GM19099 (cell line): ENCODE data around the gene SEZ6.

Experiments
- POLR2A ChIP-seq: IDR thresholded peaks from 3 replicates; pipeline ENCODE4 v1.6.1; 2011; ENCODE audit warnings: low read depth; ENCODE audit not compliant: insufficient read length; ENCODE audit errors: extremely low read depth

SEZ6 gene

DNA sequence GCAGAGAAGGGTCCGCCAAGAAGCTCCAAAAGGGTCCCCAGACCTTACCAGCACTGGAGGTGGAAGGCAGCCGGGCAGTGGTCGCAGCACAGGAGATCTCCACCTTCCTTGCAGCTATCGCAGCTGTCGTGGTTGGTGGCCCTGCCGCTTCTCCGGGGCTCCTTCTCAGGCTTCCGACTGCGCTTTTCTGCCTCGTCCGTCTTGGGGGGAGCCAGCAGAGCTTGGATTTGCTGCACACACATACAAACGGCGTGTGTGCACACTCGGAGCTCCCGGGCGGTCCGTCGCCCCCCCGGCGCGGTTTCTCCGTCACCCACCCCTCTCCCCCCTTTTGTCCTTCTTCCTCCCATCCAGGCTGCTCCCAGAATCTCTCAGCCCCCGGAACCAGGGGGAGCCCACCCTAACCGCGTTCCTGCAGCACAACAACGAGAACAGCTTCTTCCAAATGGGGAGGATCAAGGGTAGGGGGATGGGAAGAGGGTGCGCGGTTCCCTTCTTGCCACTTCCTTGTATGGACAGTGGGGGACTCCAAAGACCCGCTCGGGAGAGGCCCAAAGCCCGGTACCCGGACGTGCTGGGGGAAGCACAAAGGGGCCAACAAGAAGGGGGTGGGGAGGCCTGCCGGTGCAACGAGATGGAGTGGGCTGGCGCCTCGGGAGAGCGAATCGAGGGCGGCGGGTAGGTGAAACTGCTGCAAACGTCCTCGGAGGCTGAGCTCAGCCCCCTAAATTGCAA, 55.6 kb downstream of the SEZ6 start:
- TF ChIP-seq POLR2A, result no peak

DNA sequence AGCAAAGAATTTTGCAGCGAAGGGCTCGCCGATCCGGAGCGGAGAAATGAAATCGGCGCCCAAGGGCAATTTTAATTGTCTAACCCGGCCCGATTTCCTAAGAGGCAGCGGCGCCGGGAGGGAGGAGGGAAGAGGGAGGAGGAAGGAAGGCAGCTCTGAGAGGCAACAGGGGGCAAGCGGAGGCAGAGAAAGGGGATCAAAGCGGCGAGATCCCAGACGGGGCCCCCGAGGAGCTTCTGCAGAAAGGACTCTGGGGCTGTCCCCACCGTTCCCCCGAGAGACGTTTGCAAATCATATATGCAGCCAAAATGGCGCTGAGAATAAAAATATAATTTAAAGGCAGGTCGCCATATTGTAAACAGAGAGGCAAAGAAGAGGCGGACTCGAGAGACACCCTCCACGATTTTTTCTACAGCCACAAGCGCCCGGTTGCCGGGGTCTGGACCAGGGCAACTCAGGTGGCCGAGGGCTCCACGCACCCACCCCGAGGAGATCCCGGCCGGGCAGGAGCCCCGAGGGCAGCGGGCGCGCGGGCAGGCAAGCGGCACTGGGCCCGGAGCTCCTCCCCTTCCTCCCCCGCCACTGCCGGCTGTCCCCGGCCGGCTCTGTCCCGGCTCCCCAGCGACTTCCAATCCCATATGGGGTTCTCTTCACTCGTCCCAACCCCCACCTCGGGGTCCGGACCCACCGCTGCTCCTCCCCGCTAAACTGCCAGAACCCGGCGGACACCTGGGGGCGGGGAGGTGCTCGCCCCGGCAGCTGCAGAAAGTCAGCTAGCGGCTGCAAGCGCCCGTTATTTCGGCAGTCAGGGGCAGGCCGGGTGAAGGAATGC, 56.4 kb downstream of the SEZ6 start:
- TF ChIP-seq POLR2A, result peak; percentile 62

DNA sequence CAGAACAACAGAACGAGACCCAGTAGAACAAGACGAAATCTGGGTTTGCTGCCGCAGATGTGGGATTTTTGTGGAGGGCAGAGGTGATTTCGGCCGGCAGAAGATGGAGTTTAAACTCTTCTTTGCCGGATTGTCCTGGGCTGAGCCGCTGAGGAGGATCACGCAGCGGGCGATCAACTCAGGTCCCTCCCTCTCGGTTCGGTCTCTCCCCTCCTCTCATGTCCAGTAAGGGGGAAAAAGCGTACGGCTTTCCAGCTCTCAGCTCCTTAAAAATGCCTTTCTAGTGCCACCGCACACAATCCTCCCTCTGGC, 57.0 kb downstream of the SEZ6 start:
- no peak for TF ChIP-seq POLR2A

DNA sequence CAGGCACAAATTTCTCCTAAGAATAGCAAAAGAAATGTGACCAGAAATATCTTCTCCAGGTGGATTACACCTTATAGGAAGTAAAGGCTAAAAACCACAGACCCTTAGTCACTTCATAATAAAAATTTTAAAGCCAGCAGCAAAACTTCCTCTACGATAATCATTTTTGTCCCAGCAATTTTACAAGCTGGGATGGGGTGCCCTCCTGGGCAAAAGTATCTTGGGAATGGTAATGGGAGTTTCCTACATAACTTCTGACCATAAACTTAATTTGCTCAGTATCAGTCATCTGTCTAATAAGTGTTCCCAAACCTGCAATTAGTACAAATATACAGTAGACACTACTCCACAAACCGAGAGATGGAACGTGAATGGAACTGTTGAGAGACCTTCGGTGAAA, 57.5 kb downstream of the SEZ6 start:
- TF ChIP-seq POLR2A, result no peak

DNA sequence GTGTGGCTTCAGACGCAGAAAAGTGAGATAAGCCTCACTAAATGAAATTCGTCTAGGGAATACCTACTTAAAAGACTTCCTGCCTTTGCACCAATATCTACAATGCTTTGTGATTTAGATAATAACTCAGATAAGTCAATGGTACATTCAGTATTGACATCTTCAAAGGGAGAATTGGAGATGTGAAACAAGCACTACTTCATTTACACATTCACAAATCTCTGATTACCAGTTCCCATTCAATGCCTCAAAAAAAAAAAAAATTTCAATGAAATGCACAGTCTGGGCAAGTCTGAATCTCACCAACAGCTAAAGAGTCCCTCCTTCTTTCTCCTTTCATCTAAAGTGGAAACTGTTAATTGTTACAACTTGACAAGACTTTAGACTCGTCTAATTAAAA, 58.2 kb downstream of the SEZ6 start:
- TF ChIP-seq POLR2A, result no peak

DNA sequence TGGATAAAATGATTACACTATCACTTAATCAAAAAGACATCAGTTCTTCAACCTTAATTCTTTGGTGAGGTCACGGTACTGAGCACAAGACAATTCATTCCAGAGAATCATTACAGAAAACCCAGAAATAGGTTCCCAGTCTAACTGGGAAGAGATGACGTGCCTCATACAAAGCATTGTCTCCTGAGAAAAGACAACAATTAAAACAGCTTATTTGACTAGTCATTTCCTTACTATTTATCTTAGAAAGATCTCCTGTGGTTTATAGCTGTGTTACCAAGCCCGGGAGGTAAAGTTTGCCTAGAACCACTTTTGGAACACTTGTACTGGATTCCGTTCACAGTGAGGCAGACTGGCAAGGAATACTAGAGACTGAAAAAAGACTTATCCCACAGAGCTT, 59.6 kb downstream of the SEZ6 start:
- TF ChIP-seq POLR2A, result no peak

DNA sequence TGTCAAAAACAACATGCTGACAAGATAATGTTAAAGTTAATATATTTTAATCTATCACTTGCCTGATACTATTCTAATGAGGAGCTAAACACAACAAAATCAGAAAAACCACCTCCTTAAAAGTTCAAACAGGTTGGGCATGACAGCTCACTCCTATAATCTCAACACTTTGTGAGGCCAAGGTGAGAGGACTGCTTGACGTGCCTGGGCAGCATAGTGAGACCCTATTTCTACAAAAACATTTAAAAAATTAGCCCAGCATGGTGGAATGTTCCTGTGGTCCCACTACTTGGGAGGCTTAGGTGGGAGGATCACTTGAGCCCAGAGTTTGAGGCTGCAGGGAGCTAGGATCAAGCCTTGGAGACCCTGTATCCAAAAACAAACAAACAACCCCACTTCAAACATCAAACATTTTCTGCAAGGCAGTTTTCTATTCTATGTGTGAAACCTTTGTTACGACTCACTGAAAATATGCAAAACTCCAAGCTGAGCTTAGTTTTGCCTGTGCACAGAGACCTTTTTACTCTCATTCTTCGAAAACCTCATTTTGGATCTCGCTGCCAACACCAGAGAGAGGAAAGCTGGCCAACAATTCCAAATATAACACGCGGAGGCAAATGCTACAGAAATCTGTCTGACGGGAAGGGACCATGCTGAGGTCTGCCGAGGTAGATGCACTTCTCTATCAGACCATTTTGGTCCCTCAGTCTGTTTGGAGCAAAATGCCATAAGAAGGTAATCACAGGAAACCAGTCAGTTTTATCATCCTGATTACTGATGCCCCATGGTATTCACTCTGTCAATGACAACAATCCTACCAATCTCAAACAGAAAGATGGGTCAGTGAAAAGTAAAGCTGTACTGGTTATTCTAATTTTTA, 60.7 kb downstream of the SEZ6 start:
- TF ChIP-seq POLR2A, result no peak

DNA sequence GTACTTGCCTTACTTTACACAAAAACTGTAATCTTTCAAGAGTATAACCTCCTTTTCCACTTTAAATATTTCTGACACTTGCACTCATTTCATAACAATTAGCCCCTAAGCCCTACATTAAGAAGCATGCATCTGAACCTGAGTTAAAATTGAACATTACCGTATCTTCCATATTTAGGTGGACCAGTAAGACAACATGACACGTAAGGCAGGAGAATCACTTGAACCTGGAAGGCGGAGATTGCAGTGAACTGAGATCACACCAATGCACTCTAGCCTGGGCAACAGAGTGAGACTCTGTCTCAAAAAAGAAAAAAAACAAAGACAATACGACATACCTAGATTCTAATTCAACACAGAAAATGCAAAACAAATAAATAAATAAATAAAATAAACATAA, 61.5 kb downstream of the SEZ6 start:
- TF ChIP-seq POLR2A, result no peak

DNA sequence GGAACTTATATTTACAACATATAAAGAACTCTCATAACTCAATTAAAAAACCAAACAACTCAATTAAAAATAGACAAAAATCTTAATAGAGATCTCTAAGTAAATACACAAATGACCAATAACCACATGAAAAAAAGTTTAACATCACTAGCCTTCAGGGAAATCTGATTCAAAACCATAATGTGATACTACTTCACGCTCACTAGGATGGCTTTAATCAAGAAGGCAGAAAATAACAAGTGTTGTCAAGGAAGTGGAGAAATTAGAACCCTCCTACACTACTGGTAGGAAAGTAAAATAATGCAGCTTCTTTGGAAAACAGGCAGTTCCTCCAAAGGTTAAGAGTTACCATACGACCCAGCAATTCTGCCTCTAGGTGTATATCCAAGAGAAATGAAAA, 62.9 kb downstream of the SEZ6 start:
- TF ChIP-seq POLR2A, result no peak

DNA sequence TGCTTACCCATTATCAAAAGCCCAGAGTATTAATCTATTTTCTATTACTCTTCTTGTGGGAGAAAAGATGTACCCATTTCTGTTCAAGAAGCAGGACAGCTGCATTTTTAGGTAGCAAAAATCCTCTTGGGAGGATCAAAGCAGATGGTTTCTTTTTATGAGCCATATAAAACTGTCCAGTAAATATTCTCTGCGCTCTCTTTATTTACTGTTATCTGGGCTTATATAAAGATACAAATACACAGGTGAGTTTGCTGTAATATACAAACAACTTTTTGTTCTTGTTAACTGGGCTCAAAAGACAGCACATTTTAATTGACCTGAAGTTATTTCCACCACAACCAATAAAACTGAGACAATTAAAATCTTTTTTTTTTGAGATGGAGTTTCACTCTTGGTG, 64.6 kb downstream of the SEZ6 start:
- TF ChIP-seq POLR2A, result no peak

DNA sequence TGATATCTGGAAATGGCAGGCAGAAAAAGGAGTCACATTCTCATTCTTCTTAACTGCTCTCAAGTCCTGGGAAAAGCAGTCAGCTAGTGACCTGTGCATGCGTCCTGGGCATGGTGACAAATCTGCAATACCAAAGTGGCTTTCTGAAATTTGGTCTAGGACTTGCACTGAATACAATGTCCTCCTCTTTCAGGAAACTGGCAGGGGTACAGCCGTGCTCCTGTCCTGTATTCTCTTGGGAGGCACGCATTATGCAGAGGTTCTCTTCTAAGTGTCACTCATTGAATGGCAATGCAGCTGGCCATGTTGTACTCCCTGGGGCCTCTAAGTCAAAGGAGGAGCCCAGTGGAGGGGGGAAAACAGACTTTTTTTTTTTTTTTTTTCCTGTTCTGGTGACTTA, 65.2 kb downstream of the SEZ6 start:
- TF ChIP-seq POLR2A, result no peak

DNA sequence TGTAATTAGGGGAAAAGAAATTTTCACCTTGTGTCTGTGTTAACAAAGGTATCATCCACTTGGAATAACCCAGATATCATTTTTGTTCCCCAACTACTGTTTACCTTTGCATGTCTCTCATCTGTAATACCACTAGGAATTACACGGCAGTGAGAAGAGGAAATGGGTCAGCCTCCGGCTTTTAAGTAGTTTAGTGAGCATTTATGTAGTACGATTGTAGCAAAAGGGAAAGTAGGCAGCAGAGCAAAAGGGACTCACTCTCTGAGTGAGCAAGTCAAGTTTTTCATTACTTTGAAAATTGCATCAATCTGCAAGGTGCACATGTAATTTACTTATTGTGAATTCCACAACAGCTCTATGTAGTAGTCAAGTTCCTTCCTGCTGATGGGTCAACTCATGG, 65.7 kb downstream of the SEZ6 start:
- TF ChIP-seq POLR2A, result no peak

DNA sequence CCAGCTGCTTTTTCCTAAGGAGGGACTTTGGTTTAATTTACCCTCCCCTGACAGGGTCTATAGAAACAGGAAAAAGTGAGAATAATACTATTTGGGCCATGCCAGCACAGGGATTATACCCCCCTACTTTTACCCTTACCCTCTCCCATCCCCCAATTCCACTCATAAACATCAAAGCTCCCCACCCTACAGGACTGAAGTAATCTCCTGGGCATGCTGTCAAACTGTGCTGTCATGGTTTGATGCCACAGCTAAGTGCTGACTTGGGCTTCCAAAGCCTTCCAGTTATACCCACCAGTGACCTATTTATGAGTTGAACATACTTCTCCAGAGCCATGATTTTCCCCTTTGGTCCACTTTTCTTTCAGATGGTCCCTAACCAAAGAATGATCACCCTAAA, 67.3 kb downstream of the SEZ6 start:
- no peak for TF ChIP-seq POLR2A

DNA sequence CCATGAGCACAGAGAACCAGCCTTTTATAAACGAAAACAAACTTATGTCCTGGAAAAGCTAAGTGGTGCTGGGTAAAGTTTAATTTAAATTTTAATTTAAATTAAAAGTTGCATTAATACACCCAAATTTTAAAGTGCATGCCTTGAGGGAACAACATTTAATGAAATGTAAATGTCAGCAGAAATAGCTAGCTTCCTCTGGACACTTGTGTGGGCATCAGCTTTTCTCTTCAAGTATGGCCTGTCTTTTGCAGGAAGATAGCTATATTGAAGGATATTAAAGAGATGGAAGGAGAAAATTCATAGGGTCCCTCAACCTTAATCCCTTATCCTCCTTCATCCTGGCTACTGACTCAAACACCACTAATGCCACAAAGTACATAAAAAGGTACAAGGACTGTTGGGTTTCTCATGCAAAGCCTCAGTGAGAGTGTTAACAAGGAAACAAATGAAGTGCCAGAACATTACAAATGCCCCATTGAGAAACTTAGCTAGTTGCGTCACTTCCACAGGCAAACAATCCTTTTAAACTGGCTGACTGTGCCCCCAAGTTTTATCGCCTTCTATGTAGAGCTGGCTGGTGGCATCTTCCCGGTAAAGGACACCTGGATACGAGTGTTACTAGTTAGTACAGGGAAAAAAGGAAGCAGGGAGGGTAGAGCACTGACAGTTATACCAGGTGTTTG, 68.6 kb downstream of the SEZ6 start:
- no peak for TF ChIP-seq POLR2A
